Measurements from ENCODE around the gene TRAPPC3L. TPM values are rescaled to one million over a fixed set of nuclear protein-coding genes. Genes with fewer than 3 reads are reported as not detected.

TRAPPC3L gene
- total RNA-seq, 1 donor from 2014 or later: 2.3 TPM

DNA sequence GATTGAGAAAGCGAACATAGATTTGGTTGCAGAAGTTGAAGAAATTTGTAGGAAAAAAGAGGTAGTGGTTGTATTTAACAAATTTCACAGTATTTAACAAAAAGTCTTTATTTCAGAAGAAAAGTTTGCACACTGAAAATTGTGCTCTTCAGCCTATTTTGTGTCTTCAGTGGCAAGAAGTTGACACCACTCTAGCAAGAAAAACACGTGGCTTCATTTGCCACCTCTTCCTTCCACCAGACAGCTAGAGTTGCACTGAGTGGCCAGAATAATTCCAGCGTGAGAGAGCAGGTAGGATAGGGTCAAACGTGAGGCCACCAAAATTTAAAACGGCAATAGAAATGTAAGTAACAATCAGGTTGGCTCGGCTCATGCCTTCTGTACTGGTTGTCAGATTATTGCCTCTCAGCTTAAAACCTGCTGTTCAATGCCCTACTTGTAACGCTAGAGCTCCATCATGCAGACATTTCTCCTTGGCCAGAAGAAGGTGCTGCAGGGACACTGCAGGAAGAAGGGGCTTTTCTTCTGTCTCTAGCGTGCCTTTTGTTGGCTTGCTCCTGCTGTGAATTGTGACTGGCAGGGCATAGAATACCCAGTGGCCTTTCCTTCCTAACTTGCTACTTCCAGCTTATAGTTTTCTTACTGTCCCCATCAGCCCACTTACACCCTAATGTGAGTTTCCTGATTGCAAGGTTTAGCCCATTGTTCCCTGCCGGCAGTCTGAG lies 12.1 kb downstream of the TRAPPC3L start:
- H3K4me1 Mint-ChIP-seq: peaks cover 48% of the 10 kb centered on the region
- TF ChIP-seq, protein P1, sequence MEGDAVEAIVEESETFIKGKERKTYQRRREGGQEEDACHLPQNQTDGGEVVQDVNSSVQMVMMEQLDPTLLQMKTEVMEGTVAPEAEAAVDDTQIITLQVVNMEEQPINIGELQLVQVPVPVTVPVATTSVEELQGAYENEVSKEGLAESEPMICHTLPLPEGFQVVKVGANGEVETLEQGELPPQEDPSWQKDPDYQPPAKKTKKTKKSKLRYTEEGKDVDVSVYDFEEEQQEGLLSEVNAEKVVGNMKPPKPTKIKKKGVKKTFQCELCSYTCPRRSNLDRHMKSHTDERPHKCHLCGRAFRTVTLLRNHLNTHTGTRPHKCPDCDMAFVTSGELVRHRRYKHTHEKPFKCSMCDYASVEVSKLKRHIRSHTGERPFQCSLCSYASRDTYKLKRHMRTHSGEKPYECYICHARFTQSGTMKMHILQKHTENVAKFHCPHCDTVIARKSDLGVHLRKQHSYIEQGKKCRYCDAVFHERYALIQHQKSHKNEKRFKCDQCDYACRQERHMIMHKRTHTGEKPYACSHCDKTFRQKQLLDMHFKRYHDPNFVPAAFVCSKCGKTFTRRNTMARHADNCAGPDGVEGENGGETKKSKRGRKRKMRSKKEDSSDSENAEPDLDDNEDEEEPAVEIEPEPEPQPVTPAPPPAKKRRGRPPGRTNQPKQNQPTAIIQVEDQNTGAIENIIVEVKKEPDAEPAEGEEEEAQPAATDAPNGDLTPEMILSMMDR (IDR thresholded peaks at IDR 0.05; ENCODE audit: unreplicated experiment): no peak
- H3K27ac Mint-ChIP-seq: no peak overlapping the region
- peaks cover 7% of the 10 kb centered on the region for H3K9me3 Mint-ChIP-seq
- peaks cover 2% of the 10 kb centered on the region for H3K36me3 Mint-ChIP-seq
- no peak overlapping the region for H3K4me3 Mint-ChIP-seq
- no peak for DNase-seq (ENCODE audit: low spot score in 2 of 2, unreplicated experiment in 2 of 2)
- no peaks in the 10 kb centered on the region for H3K27me3 Mint-ChIP-seq (ENCODE audit: low read depth)

DNA sequence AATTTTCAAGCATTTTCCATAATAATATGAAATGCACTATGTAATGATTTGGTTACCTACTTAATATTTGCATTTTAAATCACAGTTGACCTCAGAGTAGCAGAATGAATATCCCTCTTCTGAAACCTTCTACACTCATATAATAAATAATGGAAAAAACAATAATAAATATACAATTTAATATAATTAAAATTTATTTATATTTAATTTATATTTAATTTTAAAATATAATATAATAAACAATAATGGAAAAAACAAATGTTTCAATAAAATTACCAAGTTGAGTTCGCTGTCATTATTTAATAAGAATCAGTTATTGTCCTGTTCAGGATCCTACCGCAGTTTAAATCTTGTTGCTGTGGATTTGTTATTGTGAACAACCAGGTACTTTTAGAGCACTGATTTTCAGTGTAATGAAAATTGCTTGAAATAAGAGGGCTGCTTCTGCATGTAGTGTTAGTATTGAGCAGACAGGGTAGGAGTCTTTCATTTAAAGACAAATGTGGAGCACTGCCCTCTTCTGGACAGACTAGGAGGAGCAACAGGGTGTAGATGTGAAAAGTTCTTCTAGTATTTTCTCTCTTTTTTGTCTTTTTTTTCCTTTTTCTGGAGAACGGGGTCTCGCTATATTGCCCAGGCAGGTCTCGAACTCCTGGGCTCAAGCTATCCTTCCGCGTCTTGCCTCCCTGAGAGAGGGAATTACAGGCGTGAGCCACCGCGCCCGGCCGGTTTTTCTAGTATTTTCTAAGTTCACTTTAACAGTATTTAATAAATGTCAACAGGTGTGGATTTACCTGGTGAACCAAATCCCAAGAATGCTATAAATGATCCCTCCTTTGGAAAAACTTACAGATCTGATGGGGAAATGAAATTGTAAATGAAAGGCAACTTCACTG lies 13.6 kb downstream of the TRAPPC3L start:
- TF ChIP-seq, protein P1 (IDR thresholded peaks at IDR 0.05; ENCODE audit: unreplicated experiment): peak; percentile 46
- Mint-ChIP-seq H3K9me3 (peaks cover 4% of the 10 kb centered on the region), H3K27me3 (ENCODE audit: low read depth) (no peaks in the 10 kb centered on the region), H3K4me3 (no peak overlapping the region), H3K36me3 (no peaks in the 10 kb centered on the region), H3K4me1 (peaks cover 58% of the 10 kb centered on the region), H3K27ac (no peak overlapping the region)
- peak in 1 of 2 experiments; percentile 61 for DNase-seq (ENCODE audit: low spot score in 2 of 2, unreplicated experiment in 2 of 2)

DNA sequence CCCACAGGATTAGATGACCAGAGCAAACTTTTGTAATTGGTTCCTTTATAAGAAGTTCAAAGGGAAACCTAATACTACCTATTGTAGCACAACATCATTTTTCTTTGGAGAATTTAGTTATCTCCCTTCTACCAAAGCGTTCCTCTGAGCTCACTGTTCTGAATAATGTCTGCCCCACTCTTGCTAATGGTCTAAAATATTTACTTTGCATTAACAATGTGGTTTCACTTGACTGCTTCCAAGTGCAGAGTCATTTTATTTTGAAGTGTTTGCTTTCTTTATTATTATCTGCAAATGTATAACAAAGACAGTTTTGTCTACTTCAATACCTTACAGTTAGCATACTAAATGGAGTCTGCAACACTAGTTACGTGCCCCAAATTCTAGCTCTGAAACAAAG lies 15.0 kb downstream of the TRAPPC3L start:
- no peaks in the 10 kb centered on the region for H3K27me3 Mint-ChIP-seq (ENCODE audit: low read depth)
- DNase-seq (ENCODE audit: low spot score in 2 of 2, unreplicated experiment in 2 of 2): no peak
- H3K4me3 Mint-ChIP-seq: no peak overlapping the region

DNA sequence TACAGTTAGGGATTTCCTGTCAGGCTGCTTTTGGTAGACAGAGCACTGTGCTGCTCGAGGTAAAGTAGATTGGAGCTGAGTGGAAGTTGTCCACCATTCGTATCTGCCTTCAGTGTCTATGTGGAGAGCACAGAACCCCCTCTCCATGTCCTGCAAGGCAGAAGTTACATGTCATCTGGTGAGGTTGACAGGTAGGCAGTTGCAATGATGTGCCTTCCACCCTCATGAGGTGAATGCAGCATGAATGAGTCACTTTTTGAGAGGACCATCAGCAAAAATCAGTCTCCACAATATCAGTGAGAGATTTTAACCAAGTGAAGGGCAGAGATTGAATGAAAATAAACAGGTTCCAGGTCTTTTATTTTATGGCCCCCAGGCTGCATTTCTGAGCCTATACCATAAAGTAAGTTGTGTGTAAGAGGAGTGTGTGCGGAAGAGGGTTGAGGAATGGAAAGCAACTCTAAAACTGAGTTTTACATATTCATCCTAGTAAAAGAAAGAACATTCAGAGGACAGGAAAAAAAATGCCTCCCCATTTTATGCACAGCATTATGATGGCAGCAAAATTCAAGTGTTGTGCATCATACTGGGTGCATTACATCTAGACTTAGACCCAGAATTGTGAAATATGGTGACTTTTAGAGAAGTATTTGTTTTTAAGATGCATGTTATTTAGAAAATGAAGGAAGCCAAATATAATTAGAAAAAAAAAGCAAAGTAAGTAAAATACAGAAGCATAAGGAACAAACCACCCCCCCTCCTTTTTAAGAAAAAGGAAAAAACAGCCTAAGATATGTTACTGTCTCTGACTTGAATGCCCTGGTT lies 15.8 kb downstream of the TRAPPC3L start:
- Mint-ChIP-seq H3K27me3 (ENCODE audit: low read depth) (no peaks in the 10 kb centered on the region), H3K36me3 (no peaks in the 10 kb centered on the region), H3K27ac (peak overlapping the region; percentile 88), H3K9me3 (no peaks in the 10 kb centered on the region), H3K4me3 (no peak overlapping the region), H3K4me1 (peaks cover 59% of the 10 kb centered on the region)
- TF ChIP-seq, protein P1 (IDR thresholded peaks at IDR 0.05; ENCODE audit: unreplicated experiment): no peak
- DNase-seq (ENCODE audit: low spot score in 2 of 2, unreplicated experiment in 2 of 2): no peak

More for the DNA sequence above, 15.0 kb downstream of the TRAPPC3L start:
- Mint-ChIP-seq H3K27ac (peak overlapping the region; percentile 88), H3K9me3 (no peaks in the 10 kb centered on the region), H3K36me3 (no peaks in the 10 kb centered on the region), H3K4me1 (peaks cover 59% of the 10 kb centered on the region)
- TF ChIP-seq, protein P1 (IDR thresholded peaks at IDR 0.05; ENCODE audit: unreplicated experiment): no peak

DNA sequence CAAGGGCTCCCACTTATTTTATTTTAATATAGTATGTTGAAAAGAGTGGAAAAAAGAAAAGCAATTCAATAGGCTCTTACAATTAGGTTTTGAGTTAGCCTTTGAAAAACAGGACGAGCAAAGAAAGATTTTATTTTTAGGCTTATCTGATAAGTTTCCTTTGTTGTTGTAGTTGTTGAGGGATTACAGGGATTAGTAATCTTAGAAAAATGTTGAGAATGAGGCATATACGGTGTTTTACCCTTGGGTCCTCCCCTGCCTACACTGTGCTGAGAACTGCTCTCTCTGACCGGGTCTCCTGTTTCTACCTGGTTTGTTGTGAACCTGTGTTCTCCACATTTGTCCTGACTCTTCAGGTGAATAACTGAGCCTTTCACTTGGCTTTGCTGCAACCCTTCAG lies 16.7 kb downstream of the TRAPPC3L start:
- H3K27me3 Mint-ChIP-seq (ENCODE audit: low read depth): no peaks in the 10 kb centered on the region
- peak overlapping the region; percentile 53 for H3K27ac Mint-ChIP-seq
- no peaks in the 10 kb centered on the region for H3K36me3 Mint-ChIP-seq
- no peaks in the 10 kb centered on the region for H3K9me3 Mint-ChIP-seq
- no peak for DNase-seq (ENCODE audit: low spot score in 2 of 2, unreplicated experiment in 2 of 2)
- H3K4me3 Mint-ChIP-seq: peak overlapping the region; percentile 22
- TF ChIP-seq, protein P1 (IDR thresholded peaks at IDR 0.05; ENCODE audit: unreplicated experiment): no peak
- peaks cover 55% of the 10 kb centered on the region for H3K4me1 Mint-ChIP-seq

Data from mesothelial cell of epicardium (in vitro differentiated cells).